DMS153 (cell line): Measurements from ENCODE around the gene DENND1A.

Experiments
- DNase-seq: peaks from one replicate; lab custom pipeline; 2025; lab: John Stamatoyannopoulos, UW

Gene DENND1A

DNA sequence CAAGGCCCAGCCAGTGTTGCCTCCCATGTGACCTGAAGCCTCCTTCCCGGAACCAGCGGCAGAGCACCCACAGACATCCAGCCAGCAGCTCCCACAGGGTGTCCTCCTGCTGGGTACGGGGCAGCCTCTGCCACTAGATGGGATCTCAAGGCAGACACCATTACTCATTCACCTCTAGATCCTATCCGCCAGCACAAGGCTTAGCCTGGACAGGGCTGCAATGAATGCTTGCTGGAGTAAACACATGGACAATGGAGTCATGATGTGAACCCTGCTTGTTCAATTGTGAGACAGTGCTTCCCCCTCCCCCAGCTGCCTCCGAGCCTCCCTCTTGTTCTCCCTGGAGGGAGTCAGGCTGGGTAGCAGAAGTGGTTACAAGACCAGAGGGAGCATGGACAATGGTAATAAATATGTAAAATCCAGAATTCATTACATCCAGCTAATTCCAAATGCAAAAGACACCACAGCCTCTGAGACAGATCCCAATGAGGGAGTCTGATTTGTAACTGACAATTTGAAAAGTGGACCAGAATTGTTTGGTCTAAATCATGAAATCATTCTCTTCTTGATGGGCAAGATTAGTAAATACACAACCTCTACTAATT is 441.9 kb downstream of the DENND1A start:
- DNase-seq = no peak

DNA sequence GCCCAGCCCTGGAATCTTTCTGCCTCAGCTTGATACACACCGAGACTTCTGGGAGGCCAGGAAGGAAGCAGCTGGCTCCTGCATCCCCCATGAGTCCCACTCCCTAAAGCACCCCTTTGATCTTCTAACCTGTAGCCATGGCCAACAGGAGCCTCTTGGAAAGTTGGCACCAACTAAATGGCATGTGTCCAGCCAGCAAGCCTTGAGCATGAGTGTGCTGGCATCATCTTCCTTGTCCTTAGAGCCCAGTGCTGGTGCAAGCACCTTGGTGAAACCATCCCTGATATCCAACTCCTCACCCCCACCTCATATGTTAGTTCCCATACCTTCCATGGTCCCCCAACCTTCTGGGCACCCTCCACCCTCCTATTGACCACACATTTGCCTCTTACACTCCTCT is 443.5 kb downstream of the DENND1A start:
- no peak for DNase-seq

DNA sequence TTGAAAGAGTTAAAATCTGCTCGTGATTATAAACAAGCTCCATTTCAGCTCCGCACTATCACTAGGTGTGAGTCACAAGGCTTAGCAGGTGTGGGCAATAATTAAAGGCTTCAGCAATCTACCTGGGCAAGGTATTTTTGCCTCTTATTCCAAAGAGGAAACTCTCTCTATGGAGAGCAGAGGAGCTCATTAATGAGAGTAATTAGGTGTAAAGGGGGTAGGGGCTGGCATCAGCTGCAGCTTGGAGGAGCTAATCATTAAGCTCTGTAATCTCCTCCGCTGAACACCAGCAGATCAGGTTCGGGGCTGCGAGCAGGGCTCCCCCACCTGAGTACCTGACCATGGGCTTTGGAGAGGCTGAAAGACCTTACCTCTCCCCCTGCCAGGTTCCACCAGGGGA is 444.7 kb downstream of the DENND1A start:
- DNase-seq = no peak

DNA sequence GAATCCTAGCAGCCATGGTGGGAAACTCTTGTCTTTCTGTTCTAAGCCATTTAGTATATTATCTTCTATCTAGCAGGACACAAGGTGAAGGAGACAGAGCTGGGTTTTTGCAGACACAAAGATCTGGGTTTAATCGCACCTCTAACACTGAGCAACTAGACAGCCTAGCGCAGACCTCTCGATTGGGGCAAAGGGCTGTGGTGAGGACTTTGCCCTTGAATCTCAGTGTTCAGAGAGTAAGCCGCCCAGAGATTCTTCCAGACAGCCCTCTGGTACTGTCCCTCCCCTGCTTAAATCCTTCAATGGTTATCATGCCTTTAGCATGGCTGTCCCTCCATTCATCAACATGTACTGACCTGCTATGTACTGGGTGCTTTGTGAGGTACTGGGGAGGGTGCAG is 445.8 kb downstream of the DENND1A start:
- no peak for DNase-seq

DNA sequence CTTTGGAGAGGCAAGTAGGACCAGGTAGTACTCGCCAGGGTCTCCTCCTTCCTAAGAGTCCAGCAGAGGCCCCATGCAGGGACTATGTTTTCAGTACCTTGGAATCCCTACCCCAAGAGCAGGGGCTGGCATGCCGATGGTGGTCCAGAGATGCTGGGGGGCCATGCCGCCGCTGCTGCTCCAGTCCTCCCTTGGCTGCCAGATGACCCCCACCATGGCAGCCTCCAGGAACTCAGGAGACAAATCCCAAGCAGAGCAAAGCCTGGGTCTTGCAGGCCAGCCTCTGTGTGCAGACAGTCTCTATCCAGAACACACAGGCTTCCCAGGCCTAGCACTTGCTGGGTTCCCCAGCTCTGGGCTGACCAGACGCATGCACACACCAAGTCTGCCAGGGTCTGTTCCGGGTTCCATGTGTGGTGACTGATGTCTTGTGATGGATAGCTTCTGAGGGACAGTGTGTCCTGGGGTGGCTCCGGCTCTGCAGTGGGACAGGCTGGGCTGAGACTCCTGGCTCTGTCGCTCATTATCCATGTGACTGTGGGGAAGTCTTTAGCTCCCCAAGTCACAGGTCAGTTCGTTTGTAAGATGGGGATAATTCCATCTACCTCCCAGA is 446.6 kb downstream of the DENND1A start:
- no peak for DNase-seq

DNA sequence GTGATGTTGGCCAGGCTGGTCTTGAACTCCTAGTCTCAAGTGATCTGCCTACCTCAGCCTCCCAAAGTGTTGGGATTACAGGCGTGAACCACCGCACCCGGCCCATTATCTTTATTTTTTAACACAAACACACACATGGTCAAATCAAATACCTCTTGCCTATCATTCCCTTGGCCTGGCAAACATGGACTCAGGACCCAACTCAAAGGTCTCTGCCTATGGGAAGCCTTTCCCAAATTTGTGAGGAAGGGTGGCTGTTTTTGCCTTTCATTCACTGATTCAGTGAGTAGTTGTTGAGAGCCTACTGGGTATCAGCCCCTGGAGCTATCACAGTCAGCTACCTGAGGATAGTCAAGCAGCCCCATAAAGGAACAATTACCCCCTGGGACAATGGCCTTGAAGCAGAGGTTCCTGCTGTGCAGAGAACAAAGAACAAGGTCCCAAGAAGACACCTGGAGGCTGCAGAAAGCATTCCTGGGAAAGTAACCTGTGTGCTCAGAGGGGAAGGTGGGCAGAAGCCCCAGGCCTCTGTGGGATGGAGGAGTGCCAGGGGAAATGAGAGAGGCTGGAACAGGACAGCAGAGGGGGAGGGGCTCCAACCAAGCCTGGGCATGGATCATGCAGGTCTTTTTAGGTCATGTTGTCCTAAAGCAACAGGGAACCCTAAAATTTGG is 447.5 kb downstream of the DENND1A start:
- no peak for DNase-seq

DNA sequence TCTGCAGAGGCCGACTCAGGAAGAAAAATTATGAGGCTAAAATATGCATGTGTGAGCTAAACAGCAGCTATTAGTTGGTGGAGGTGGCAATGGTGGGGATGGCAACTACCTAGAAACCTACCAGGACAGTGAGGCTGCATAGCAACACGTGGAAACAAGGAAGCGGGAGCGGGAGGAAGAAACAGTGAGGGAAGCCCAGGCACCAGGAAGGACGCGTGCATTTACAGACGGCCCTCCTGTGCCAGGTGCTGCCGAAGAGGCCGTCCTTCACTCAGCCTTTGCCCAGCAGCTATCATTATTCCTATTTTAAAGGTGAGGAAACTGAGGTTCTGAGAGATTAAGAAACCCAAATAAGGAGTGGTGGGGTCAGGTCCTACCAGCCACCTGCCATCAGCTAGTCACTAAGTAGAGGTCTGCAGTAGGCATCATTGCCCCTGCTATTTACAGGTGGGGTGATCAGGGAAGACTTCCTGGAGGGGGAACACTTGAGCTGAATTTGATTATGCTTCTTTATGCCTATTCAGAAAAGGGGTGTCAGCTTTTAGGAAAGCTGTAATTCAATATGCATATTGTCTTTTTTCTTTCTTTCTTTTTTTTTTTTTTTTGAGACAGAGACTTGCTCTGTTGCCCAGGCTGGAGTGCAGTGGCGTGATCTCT is 448.6 kb downstream of the DENND1A start:
- no peak for DNase-seq

DNA sequence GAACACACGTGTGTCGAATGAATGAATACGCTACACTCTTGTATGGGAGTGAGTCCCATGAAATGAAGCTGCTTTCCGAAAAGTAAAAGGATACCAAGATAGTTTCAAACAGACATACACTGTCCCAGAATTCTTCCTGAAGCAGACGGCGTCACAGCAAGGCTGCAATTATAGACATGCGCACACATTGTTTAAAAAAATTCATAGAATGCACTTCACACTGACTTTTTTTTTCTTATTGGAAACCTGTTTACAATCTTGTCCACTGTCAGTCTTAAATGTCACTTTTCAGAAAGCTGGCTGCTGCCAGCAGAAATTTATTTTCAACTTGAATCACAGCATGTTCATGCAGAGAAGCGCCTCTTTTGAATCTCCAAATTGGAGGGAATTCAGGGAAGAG is 449.1 kb downstream of the DENND1A start:
- no peak for DNase-seq

DNA sequence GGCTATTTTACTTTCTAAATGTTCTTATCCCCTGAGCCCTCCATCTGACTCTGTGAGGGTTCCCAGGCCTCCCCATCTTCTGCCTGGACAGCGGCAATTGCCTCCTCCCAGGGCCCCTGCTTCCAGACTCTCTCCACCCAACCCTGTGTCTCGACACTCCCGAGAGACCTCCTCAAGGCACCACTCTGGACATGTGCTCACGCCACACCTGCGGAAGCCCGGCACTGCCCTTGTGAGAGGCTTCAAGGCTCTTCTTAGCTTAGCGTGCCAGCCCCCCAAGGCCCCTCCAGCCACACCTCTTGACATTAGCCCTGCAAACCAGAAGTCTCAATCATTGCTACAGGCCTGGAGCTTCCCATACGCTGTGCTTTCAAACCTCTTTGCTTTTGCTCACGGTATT is 449.8 kb downstream of the DENND1A start:
- DNase-seq = no peak

DNA sequence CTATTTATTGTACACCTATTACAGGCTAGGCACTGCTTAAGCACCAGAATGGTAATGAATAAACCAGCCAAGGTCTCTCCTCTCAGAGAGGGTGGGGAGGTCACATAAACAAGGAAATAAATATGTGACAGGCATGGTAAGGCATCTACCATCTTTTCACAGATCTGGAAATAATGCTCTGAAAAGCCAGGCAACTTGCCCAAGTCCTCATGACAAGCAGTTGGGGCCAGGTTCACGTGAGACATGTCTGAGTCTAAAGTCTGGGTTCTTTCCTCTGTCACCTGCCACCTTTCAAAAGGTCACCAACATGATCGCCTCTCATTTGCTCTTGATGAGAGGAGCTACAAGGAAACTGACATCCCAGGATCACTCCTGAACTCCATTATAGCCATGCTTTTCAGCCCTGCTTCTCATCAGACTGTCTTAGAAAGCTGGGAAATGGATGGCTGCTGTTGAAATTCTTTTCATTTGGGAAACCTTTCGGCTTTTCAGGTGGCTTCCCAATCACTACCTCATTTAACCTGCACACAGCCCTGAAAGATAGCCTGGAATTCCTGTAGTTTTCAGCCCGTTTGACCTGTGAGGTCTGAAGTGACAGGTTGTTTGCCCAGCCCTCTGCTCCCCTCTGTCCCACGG is 450.8 kb downstream of the DENND1A start:
- no peak for DNase-seq

DNA sequence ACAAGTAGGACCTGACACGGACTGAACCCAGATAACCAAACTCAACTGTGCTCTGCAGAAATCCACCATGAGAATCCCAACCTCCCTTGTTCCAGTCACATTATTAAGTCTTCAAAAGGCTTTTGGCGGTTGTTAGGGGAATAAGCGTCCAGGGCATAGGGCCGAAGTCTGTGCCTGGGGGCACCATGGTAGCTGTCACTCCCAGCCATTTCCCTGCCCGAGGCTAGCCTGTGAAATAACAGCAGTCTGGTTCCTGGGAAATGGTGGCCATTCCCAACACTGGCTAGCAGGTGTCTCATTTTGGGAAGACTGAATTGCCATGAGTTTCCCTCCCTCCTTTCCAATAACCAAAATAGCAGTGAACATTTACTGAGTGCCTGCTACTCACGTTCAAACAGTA is 451.8 kb downstream of the DENND1A start:
- no peak for DNase-seq

DNA sequence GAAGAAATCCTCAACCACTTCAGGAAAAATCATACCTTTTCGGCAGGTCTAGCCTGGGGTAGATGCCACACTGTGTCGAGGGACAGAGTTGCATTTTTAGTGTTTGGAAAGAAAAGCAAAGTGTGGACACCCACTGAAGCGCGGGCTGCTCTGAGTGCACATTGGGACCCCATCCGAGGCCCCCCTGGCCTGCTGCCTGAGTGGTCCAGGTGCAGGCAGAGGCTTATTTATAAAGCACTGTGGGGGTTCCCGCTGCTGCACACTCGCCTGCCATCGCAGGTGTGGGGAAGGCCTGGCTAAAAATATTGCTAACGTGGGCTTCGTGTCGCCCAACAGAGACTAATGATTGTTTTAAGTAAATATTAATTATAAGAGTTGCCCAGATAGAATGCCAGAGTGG is 454.5 kb downstream of the DENND1A start:
- DNase-seq = no peak

DNA sequence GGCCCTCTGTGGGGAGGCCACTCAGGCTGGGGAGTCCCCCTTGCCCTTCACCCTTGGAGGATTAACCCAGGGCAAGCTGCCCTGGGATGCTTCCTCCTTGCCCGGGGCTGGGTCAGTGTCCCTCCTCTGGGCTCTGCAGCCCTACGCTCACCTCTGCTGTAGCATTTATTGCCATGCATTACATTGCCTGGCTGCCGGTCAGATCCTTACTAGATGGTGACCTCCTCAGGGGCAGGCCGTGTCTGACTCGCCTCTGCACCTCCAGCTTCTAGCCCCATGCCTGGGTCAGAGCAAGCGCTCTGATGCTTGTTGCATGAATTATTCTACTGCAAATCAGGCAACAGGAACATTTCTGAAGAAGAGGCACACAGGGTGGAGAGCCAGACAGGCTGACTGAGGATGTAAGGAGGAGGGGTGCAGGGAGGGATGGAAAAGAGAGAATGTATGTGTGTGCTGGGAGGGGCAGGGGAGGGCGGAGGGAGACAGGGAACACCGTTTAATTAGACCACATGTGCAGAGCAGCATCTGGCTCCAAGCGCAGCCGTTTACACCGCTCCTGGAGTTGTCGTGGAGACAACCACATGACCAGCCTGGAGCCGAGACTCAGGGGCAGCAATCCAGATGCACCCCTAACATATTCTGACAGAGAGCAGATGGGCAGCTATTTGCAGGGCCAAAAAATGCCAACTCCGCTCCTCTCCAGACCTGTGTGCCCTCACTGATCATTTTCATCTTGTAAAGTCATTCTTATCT is 456.9 kb downstream of the DENND1A start:
- DNase-seq = no peak

DNA sequence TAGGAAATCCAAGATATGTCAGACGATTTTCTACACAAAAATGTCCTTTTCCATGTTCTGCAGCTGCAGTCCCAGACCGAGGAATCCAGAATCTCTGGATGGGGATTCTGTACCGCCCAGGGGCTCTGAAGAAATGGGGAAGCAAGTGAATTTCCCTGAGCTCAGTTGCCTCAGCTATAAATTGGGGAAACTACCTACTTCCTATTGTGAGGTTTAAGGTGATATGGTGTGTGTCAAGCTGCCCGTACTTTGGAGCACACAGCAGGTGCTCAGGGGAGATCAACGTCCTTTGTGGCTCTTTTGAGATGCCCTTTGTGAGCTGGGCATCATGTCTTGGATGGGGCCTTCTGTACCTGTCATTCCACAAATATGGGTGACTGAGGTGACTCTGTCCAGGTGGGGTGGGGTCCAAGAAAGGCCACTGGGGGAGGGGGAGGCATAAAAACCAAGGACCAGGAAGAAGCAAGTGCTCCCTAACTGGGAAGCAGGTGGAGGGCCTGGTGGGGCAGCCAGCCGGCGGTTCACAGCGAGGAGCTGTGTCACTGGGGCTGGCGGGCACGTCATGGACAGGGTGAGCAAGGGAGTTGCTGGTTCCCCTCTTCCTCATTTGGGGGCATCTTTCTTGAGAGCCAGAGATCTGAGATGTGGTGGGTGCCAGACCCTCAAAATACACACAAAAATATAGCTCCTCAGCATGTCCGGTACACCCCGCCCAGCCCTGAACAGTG is 457.9 kb downstream of the DENND1A start:
- no peak for DNase-seq

DNA sequence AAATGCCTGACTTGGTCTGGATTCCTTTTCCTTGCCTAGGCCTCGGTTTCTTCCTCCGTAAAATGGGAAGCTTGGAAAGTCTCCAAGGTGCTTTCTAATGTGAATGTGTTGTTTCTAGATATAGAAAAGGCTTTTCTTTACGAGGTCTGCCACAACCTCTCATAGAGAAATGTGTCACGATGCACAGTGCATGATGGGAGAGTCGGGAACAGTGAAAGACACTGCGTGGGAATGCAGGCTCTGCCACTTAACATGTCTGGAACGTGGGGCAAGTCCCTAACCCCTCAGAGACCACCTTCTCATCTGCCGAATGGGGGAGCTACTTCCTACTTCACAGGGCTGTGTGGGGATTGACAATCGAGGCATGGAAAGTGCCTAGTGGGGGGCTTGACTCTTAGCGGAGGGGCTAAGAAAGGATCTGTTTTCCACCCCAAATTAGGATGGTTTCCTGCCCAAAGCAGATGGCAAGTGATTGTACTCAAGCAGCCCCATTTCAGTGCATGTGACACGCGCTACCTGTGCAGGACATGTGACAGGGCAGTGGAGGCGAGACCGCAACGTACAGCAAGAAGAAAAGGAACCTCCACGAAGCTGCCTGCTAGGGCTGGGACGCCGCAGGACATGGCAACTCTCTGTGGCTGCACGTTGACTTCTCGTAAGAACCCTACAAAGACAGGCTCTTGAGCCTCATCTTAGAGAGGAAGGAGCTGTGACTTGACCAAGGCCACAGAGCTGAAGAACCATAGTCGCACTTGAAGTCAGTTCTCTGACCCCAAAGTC is 458.7 kb downstream of the DENND1A start:
- DNase-seq = no peak

DNA sequence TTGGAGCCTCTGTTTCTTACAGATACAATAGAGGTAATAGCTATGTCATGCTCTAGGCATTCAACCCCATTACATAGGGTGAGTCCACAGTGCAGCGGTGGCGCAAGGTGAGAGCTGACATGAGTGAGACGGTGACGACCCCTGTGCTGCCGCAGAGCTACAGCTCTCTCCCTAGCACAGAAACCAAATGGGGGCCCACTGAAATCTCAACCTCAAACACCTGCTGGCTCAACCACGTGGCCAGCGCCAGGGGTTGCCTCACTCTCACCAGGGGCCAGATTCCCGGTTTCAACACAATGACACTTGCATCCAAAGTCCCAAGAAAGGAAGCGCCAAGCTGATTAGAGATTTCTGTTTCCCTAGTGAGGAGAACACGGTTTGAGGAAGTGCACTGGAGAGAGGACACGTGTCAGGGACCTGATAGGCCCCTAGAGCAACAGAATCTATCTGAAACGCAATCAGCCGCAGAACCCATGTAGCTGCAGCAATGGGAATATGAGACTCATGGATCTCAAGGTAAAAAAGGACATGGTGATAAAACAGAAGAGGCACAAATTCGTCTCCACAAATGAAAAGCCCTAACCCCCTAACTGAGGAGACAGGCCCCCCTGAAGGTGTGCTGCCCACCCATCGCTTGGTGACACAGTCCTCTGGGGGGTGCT is 459.7 kb downstream of the DENND1A start:
- no peak for DNase-seq

DNA sequence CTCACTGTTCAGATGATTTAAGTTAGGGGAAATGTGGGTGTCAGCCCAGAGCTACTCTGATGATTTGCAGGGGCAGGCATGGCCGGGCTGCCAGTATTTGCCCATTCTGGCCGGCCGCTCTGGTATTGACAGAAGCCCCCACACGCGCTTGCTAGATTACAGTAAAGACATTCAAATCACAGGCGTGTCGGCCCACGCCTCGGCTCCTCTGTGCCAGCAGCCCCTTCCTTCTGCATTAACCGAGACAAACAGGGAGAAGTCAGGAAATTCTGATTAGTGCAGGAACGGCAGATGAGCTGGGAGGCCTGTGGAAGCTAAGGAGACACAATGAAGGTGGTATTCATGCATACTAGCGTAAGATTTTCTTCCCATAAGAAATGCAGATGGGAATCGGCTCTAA is 460.6 kb downstream of the DENND1A start:
- no peak for DNase-seq

DNA sequence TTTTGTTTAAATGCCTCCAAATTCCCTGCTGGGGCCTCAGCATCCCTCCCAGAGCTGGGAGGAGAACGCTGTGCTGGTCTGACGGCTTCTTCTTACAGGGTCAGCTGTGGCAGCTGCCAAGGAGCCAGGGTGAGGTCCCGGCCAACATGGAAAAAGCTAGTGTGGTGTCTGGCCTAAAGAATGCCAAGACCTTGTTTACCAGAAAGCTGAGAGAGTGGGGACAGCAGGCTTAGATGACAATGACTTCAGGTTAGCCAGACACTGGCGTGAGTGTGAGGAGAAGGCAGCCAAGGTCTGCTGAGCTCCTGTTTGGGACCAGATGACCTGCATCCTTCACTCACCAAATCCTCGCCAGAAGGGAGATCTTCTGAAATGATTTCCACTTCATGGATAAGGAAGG is 461.4 kb downstream of the DENND1A start:
- no peak for DNase-seq

DNA sequence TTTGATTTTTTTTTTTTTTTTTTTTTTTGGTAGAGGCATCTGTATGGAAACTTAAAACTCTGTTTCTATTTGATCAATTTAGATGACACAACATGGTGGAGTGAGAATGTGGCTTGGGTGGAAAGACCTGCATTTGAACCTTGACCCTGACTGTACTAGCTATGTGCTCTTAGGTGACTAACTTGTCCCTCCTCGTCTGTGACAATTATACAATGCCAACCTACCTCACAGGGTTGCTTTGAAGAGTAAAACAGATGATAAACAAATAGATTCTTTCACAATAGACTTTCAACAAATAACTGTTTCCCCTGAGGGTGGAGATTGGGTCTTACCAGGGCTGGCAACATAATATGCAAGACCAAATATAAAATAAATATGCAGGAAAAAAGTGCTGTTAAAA is 464.6 kb downstream of the DENND1A start:
- DNase-seq = no peak

DNA sequence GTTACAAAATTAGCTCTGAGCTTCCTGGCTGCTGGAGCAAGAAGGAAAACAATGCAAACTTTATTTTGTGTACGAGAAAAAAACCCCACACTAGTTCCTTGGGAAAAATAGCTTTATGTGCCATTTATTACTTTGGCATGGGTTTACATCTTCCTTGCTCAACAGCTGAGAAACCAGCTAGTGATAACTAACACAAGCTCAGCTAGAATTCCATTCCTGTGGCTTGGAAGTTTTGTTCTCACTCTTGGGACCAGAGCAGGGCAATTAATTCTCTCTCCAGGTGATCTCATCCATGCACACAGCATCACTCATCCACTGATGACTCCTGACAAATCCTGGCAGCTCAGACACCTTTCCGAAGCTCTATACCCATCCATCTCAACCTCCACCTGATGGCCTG is 469.8 kb downstream of the DENND1A start:
- DNase-seq = no peak
